Neural crest cell (in vitro differentiated cells): ENCODE results near the gene SMCO4. TPM values are rescaled to one million over a fixed set of nuclear protein-coding genes. Genes with fewer than 3 reads are reported as not detected.

ENCODE experiments used
- DNase-seq: peaks from one replicate; pipeline ENCODE4 v3.0.0; 2021; ENCODE audit warnings: low read depth, mixed read lengths, low spot score
- H3K27ac Mint-ChIP-seq: one replicate; pipeline ENCODE4 v1.8.0; 2021; ENCODE audit warnings: mild to moderate bottlenecking, mixed read lengths; ENCODE audit not compliant: unreplicated experiment
- H3K27me3 Mint-ChIP-seq: 2 replicates; pipeline ENCODE4 v1.8.0; 2021; ENCODE audit warnings: low read depth, mild to moderate bottlenecking, mixed read lengths
- H3K36me3 Mint-ChIP-seq: 2 replicates; pipeline ENCODE4 v1.8.0; 2021; ENCODE audit warnings: low read depth, mild to moderate bottlenecking, mixed read lengths
- H3K4me1 Mint-ChIP-seq: 2 replicates; pipeline ENCODE4 v1.8.0; 2021; ENCODE audit warnings: mixed read lengths
- H3K4me3 Mint-ChIP-seq: one replicate; pipeline ENCODE4 v1.8.0; 2021; ENCODE audit warnings: mild to moderate bottlenecking, mixed read lengths
- H3K9me3 Mint-ChIP-seq: 2 replicates; pipeline ENCODE4 v1.8.0; 2021; ENCODE audit warnings: mixed read lengths
- CTCF ChIP-seq: fragments of 200-600 bp; sonication (generic); conservative IDR thresholded peaks from 2 replicates; pipeline ENCODE4 v1.5.0; 2021; ENCODE audit warnings: antibody characterized with exemption, mild to moderate bottlenecking
- total RNA-seq: library from RNA; stranded (reverse); gene quantifications from 2 replicates; pipeline ENCODE4 v1.2.1, GENCODE V29; 2021

Gene SMCO4
- total RNA-seq, 1 donor from 2014 or later = 23.1 TPM

GRCh38 chr11:93528252-93528651 lies 14.9 kb downstream of the SMCO4 start:
- H3K27me3 Mint-ChIP-seq = no peaks in the 10 kb centered on the region
- peaks cover 22% of the 10 kb centered on the region for H3K4me1 Mint-ChIP-seq
- peaks cover 3% of the 10 kb centered on the region for H3K36me3 Mint-ChIP-seq
- no peak overlapping the region for H3K27ac Mint-ChIP-seq
- DNase-seq = no peak
- no peaks in the 10 kb centered on the region for H3K9me3 Mint-ChIP-seq
- H3K4me3 Mint-ChIP-seq = no peak overlapping the region
- TF ChIP-seq CTCF = no peak

DNA sequence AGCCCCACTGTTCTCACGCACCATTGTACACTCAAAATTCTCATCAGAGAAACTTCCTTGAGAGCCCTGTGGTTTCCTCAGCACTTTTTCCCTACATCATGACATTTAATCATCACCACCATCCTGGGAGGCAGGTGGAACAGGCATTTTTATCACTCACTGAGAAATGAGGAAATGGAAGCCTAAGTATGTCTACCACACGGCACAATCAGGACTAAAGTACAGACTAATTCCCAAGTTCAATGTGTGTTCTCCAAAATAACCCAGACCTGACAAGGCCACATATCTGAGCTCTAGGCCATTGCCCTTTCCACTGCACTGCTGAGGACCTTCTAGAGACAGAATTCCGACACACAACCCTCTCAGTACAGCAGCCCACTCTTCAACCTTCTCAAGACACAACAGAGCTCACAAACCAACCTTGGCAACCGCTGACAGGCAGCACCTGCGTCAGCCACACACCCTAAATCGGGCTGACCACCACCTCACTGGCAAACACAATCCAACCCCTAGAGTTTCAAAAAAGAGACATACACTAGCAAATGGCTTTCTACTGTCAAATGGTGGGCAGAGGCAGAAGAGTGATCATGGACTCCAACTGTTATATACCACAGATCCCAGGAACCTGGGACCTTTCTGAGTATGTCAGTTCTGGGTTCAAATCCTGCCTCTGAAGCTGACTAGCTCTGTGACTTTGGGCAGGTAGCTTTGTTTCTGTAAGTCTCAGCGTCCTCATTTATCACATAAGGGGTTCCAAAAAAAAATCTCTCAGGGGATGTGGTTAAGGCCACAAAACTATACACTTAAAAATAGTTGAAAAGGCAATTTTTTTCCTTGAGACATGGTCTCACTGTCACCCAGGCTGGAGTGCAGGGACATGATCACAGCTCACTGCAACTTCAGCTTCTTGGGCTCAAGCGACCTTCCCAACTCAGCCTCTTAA lies 16.3 kb downstream of the SMCO4 start:
- no peak for TF ChIP-seq CTCF
- no peaks in the 10 kb centered on the region for H3K27me3 Mint-ChIP-seq
- peaks cover 22% of the 10 kb centered on the region for H3K4me1 Mint-ChIP-seq
- peak overlapping the region; percentile 58 for H3K27ac Mint-ChIP-seq
- peaks cover 3% of the 10 kb centered on the region for H3K36me3 Mint-ChIP-seq
- no peak for DNase-seq
- H3K4me3 Mint-ChIP-seq = no peak overlapping the region
- H3K9me3 Mint-ChIP-seq = no peaks in the 10 kb centered on the region

- no peak overlapping the region for H3K4me3 Mint-ChIP-seq
Measured at GRCh38 chr11:93526346-93526633, 16.9 kb downstream of the SMCO4 start.

DNA sequence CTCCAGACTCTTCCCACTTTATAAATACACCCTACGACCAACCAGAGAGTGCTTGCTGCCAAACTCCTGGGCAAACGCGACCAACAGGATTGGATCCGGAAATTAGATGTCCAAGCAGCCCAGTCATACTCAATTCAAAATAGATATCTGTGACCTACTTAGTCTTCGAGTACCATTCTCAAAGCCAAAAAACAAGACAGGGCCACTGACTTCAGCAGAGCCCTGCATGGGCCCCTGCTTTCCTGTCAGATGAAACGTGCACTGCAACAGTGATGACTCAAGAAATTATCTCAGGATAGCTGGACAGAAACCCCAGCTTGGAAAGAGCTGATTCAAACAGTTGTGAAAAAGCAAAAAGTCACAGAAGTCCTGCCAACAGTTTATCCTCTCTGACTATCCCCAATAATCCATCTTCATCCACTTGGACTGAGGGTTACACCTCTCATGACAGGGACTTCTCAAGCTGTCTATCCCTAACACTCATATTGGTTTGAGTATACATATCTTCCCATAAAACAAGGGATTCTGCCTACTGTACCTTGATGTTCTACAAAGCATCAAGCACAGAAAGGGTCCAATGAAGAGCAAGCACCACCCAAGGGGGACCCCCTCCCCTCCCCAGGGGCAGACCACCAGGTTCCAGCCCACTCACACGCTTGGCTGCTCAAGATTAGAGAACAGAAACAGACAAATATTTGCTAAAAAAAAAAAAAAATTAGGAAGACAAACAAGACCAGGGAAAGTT lies 17.4 kb downstream of the SMCO4 start:
- Mint-ChIP-seq H3K4me1 (peaks cover 16% of the 10 kb centered on the region), H3K27ac (no peak overlapping the region), H3K4me3 (no peak overlapping the region), H3K27me3 (no peaks in the 10 kb centered on the region), H3K9me3 (no peaks in the 10 kb centered on the region), H3K36me3 (peaks cover 3% of the 10 kb centered on the region)
- DNase-seq = no peak
- no peak for TF ChIP-seq CTCF

More at GRCh38 chr11:93526346-93526633, 16.9 kb downstream of the SMCO4 start:
- Mint-ChIP-seq H3K4me1 (peaks cover 22% of the 10 kb centered on the region), H3K27ac (no peak overlapping the region), H3K36me3 (peaks cover 3% of the 10 kb centered on the region), H3K27me3 (no peaks in the 10 kb centered on the region), H3K9me3 (no peaks in the 10 kb centered on the region)
- TF ChIP-seq CTCF = no peak
- DNase-seq = no peak

DNA sequence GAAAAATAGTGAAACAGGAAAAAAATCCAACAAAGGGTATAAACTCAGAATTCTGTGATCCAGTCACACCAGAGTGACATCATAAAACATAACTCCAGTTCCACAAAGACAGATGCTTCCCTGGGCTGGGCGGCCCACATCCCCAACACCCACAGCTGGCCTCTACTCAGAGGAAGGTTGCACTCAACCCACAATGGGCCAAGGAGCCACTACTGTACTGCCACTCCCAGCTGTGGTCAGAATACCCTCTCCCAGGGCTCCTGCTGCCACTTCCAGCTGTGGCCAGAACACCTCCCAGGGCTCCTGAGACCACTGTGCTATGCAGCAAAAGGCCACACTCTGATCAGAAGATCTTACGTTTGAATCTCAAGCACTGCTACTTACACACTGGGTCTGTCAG lies 18.3 kb downstream of the SMCO4 start:
- Mint-ChIP-seq H3K27ac (no peak overlapping the region), H3K4me3 (no peak overlapping the region), H3K9me3 (no peaks in the 10 kb centered on the region), H3K4me1 (peaks cover 8% of the 10 kb centered on the region), H3K36me3 (no peaks in the 10 kb centered on the region), H3K27me3 (no peaks in the 10 kb centered on the region)
- TF ChIP-seq CTCF = no peak
- DNase-seq = no peak
